K562 (cell line): ENCODE data around the gene RINL.

Experiments used
- KLF6 ChIP-seq: fragments of 250-450 bp; sonication (Bioruptor Pico); IDR thresholded peaks from 2 replicates; pipeline ENCODE4 v1.4.0; 2020; ENCODE audit warnings: mild to moderate bottlenecking, moderate library complexity, borderline replicate concordance
- MAX ChIP-seq: sonication (generic); formaldehyde crosslinking; IDR thresholded peaks from 2 replicates; pipeline ENCODE4 v1.9.0; 2022; ENCODE audit warnings: mild to moderate bottlenecking, missing genetic modification reagents
- TARDBP ChIP-seq: fragments of 450-650 bp; IDR thresholded peaks from 2 replicates; pipeline ENCODE4 v1.6.1; 2016

DNA sequence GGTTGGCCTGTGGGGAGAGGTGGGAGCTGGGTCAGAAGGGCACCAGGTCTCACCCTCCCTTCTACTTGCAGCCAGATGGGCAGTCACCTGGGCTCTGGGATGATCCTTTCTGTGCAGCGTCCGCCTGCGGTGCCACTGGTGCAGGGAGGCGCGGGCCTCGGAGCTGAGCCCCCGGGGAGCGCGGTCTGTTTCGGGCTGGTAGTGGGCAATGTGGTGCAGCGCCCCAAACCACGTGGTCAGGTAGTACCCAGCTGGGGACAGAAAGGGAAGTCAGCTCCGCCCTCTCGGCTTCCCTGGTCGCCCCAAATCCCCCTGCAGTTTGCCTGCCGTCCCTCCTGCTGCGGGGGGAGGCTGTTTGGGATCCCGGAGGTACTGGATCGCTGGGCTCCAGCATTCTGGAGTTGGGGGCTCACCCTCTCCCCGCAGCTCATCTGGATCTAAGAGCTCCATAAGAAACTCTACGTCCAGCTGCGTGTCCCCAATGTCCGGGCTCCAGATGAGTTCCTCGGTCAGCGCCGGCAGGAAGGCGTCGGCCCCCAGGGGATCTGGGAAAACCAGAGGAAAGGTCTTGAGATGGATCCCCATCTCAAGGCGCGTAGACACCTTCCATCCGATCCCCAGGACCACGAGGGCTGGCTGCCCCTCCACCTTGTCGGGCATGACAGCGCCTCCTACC is 8.8 kb downstream of the RINL start:
- TF ChIP-seq TARDBP (no peak), KLF6 (CRISPR knock-in tag) (no peak), MAX (CRISPR knock-in tag) (no peak)
